GM10847 (cell line): ENCODE data around the gene MDFIC.
A peak's percentile ranks its signal among the peaks of the same experiment; 100 is the strongest.

Experiments used
- POLR2A ChIP-seq: IDR thresholded peaks from 2 replicates; pipeline ENCODE4 v1.6.1; 2011; ENCODE audit not compliant: insufficient read length; ENCODE audit errors: extremely low read depth

Gene MDFIC

DNA sequence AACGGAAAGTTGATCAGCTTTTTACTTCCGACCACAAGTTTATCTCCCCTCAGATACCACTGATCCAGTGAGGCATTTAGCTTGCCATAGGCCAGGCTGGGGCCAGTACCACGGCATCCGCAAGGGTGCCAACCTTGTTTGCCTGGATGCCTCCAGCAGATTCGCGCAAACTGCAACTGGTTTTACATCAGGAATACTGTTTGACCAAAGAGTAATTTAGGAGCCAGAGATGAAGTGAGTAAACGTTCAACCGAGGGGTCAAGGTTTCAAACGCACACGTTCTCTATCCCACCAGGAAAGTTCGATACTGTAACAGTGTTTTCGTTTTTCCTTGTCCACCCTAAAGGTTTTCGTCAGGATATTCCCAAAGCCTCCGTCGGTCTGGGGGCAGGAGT, 266 bp upstream of the MDFIC start:
- no peak for TF ChIP-seq POLR2A

DNA sequence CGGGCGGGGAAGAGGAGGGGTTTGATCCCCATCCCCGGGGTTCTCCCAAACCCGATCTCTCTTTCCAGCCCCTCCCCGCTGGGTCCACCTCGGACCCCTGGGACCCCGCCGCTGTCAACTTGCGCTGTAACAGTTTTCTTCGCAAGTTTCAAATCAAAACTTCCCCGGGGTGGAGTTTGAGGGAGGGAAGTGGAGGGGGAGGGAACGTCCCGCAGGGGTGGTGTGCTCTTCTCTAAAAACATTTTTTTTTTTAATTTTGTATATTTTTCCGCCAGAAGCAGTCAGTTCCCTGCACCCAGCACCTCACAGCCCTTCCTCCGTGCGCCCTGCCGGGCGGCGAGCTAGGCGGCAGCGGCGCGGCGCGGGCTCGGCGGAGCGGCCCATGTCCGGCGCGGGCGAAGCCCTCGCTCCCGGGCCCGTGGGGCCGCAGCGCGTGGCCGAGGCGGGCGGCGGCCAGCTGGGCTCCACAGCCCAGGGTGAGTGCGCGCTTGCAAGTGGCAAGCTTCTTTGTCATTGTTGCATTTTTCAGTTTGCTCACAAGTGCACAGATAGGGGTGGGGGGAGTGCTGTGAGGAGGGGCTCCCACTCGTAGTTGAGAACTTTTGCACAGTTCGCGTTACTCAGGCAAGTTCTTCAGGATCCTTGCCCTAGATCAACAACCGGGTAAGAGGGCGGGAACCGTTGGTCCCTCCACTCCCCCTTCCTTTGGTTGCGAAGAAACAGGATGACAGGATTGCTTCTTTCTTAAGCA, 933 bp downstream of the MDFIC start:
- TF ChIP-seq POLR2A = peak; percentile 28

DNA sequence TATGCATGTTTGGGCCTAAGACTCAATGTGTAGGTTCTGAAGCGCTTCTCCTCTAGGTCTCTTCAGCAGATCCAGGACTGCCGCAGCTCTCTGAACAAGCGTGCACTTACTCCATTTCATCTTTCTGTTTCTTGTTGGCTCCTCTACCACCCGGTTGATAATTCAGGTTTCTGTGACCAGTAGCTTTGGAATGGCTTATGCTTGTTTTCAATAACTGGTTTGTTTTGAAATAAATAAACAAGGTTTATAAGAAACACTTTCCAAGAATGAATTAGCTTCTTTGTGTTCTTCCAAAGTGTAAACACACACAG, 1.5 kb downstream of the MDFIC start:
- TF ChIP-seq POLR2A = no peak

DNA sequence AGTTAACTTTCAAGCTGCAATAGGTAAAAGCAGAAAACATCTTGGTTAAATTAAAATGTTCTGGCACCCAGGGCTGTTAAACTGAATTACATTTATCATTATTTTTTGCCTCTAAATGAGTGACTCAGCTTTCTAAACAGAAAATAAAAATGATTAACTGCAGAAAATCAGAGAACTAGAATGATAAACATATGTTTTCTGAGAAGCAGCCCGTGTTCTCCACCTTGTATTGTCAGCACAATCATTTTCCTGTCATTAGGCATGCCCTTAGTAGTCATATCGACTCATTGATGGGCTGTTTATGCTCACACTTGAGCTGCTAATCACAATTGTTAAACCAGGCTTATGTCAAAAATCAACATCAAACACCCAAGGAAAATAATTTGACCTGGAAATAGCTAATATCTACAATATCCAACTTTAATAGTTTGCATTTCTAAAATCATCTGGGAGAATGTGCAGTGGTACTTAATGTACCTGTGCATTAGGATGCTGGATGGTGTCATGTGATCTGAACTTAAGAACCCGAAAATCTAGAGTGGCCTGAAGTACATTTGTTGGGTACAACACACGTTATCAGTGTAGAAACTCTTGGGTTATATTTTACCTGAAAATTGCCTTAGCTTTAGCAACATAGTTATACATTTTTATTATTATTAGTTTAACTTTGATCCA, 2.3 kb downstream of the MDFIC start:
- no peak for TF ChIP-seq POLR2A

DNA sequence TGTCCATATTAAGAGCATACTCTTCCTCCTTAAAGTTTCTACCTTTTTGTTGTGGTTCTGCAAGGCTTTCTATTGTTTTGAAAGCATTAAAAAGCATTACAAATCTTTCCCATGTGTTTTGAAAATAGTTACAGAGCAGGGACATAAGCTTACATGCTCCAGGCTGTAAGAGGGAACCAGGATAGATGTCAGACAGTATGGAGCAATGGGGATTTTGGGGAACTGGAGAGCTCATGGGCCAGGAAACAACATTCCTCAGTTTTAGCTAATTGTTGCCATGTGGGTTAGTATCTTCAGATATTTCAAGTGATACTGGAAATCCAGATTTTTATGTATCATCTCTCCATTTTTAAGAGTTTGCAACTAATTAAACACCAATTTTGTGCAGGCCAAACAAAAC, 3.5 kb downstream of the MDFIC start:
- TF ChIP-seq POLR2A = no peak

DNA sequence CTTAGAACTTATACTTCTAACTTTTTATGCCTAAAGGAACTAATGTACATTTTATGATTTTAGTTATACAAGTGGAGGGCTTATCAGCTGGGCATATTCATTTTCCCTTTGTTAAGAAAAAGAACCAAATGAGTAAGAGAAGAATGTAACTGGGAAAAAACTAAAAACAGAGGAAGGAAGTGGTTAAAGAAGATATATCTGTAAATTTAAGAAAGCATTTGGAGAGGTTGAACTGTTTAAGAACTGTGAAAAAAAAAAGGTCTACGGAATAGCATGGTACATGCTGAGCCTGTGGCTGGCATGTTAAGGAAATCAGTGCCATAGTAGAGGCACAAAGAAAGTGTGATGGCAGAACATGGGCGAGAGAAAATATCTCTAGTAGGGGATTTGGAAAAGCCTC, 6.2 kb downstream of the MDFIC start:
- no peak for TF ChIP-seq POLR2A

DNA sequence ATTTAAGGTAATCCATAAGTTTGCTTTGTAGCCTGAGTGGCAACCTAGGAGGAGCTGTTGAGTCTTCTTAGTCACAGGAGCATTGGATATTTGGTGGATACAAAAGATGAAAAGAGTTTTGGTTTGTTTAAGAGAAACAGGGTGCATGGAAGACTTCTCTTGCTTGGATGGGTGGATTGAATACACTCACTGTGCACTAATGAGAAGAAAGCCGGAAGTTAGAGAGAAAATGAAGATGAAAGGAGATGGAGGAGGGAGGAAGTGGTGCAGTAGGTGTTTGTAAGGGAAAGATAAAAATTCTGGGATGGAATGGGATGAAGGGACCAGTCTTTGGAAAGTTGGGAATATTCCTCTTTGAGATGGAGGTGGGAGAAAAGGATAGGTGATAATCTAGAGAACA, 7.7 kb downstream of the MDFIC start:
- no peak for TF ChIP-seq POLR2A

DNA sequence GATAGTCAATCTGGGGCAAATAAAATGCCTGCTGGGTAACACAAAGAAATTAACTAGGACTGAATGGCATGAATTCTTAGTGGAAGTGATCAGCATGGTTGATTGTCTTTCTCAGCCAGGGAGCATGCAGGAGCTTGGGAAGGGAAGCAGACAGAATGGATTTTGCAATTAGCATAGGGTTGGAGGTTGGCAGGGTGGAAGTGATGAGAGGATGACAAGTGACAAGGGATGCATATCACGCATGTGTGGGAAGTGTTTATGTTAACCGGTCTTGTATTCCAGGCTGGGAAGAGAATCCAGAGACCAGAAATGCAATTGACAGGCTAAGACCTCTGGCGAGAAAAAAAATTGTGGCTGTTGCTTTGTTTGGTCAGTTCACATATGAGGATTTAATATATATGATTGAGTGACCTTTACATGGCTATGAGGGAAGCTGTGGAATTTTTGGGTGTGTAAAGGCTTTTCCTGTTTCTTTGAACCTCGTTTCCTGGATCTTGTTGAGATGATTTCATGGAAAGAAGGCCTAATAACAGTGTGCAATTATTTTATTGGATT, 8.3 kb downstream of the MDFIC start:
- no peak for TF ChIP-seq POLR2A

DNA sequence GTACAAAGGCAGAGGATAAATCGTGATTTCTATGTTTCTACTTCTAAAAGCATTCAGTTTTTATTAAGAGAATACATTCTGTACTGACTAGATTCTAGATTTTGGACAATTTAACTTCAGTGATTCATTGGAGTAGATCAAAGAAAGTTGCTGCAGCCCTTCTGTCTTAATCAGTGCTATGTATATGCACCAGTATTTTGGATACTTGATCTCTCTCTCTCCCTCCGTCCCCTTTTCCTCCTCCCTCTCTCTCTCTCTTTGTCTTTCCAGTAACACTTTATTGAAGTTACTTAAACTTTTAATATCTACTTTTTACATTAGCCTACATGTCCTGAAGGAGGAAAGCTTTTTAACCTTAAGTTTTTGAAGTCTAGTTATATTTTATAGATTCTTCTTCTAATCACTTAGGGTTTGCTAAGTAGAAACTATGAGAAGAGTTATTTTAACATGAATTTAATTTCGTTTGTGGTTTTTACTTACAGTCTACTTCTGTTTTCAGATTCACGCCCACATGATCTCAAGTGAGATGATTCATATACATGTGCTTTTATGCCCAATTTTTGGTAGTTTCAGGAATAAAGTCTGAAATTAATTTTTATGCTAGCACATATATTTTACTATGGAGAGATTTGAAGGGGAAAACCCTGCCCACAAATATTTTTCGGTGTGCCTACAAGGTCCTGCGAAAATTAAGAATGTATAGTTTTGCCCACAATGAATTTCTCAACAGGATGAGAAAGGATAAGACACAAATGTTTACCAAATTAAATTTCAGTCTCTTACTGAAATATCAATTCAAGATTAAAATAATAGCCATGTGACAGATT, 9.1 kb downstream of the MDFIC start:
- TF ChIP-seq POLR2A = no peak

DNA sequence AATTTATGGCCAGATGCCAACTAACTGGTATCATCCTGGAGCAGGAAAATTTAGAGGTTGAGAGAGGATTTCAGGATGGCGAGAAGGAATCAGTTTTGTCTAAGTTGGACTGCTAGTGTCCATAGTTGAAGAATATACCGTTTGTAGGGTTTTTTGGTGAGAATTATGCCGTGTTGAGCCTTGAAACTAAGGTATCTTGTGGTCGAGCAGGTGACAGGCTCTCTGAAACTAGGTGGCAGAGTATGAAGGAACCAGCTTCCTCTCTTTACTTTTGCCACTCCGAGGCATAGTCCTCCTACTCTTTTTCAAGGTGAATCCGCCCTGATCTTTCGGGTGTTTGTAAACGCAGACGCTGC, 9.7 kb downstream of the MDFIC start:
- no peak for TF ChIP-seq POLR2A

DNA sequence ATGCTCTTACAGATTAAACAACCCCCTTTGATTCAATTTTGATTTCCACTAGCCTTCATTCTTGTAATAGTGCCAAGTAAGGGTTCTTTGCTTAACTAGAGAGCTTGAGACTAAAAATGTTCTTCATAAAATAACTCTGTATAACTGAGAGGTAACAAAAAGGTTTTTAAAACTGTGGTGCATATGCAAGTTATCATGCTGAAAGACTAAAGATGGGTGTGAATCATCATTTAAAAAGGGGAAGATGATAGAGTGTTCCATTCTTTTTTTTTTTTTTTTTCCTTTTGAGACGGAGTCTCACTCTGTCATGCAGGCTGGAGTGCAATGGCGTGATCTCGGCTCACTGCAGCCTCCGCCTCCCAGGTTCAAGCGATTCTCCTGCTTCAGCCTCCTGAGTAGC, 11.1 kb downstream of the MDFIC start:
- no peak for TF ChIP-seq POLR2A

DNA sequence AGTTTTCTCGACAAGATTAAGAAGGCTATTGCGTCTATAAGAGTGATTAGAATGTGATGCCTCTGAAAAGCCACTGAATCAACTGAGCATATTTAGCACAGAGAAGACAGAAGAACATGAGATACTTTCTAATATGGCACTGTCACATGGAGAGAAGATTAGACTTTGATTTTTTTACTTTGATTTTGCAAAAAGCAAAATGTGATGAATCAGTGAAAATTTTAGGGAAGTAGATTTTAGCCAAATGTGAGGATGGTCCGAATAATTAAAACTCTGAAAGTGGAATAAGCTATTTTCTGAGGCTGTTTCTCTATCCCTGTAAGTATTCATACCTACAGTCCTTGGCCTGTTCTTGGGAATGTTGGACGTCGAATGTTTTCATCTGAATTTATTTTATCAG, 11.8 kb downstream of the MDFIC start:
- no peak for TF ChIP-seq POLR2A

DNA sequence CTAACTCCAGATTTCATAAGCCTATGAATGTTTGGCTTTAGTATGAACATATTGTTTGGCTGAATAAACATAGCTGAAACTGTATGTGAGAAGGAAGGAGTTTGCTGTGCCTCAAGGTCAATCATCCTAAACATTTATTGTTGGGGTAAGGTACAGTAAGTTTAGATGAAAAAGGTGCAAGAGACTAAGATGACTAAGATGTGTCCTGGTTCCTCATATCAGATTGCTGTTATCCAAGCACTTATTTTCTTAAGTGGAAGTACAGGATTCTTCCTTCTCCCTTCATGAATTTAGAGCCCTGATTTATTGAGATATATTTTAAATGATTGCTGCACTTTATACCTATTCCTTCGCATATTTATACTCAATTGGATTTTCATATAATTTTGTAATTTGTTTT, 12.2 kb downstream of the MDFIC start:
- TF ChIP-seq POLR2A = no peak

DNA sequence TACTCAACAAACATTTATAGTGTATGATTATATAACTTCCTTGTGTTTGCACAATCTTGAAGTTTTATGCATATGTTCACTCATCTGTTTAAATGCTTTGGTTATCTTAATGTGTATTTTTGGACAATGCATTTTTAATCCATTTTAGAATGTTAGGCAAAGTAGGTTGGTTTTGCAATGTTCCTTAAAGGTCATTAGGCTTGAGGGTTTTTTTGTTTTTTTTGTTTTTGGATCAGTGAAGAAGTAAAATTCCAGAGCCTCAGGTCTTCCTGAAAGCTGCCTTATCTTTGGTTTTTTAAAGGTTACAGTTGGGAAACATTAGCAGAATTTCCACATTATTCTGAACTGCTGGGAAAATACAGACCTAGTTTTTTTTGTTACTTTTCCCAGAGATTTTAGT, 12.8 kb downstream of the MDFIC start:
- no peak for TF ChIP-seq POLR2A

DNA sequence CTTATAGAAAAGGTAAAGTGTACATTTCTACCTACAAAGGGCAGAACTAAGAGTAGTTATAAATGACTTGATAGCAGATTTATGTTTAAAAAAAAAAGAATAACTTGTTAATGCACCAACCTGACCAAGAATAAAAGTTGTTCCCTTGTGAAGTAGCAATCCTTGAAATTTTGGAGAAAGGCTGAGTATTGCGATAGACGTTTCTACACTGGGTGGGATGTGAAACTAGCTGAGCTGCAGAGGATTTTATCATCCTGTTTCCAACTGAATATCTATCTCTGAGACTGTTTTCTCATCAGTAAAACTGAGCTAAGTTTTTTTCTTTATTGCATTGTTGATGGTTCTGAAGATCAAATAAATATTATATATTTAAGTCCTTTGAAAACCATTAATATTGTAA, 14.6 kb downstream of the MDFIC start:
- TF ChIP-seq POLR2A = no peak

DNA sequence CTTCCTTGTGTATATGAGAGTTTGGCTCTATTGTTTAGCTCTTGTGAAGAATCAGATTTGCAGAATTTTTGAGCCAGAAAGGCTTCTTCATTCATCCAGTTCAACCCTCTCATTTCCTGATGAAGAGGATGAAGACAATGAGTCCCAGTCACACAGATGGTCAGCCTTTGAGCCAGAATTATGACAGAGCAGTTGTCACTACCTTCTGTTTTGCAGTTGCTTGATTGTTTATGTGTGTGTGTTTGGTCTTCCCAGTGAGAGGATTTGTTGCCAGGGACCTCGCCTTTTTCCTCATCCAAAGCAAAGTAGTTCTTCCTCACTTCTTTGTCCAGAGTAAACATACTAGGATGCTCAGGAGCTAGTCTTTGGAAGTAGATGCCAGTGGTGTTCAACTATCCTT, 15.6 kb downstream of the MDFIC start:
- no peak for TF ChIP-seq POLR2A
